ENCODE measurements around the gene SPHK2. TPM values are rescaled to one million over a fixed set of nuclear protein-coding genes. Genes with fewer than 3 reads are reported as not detected.
A peak's percentile ranks its signal among the peaks of the same experiment; 100 is the strongest.
"Not testable (repeated sequence)": the region's sequence is repeated elsewhere in the genome, so short reads cannot be mapped to it uniquely, and the experiment has no call there.

SPHK2 gene
- polyA plus RNA-seq (2012; ENCODE audit: low read depth, missing spikeins): 12.4 TPM

GRCh38 chr19:48618916-48619691, at the start of gene SPHK2, which contains the start of gene RPL18:
TSS of gene SPHK2 (plus strand) at chr19:48619506. CDS start at chr19:48620515, 1,009 bp downstream.
TSS of gene RPL18 (minus strand) at chr19:48619178. CDS start at chr19:48619143, 35 bp downstream.
- peak; percentile 99 for FAIRE-seq
- TF ChIP-seq POU2F2 (IDR thresholded peaks at IDR 0.05; ENCODE audit: low read depth, low read length): peak; percentile 79
- no peak for TF ChIP-seq PAX5 (IDR thresholded peaks at IDR 0.05; ENCODE audit: insufficient read depth, low read length, severe bottlenecking)
- TF ChIP-seq SPI1 (IDR thresholded peaks at IDR 0.05; ENCODE audit: low read depth, low read length): peak; percentile 40
- TF ChIP-seq TAF1 (IDR thresholded peaks at IDR 0.05; ENCODE audit: low read depth, low read length): peak; percentile 96
- TF ChIP-seq POLR2AphosphoS5 (IDR thresholded peaks at IDR 0.05; ENCODE audit: low read depth, low read length): peak; percentile 96
- peak; percentile 98 for TF ChIP-seq POLR2A (IDR thresholded peaks at IDR 0.05; ENCODE audit: low read depth, low read length)
- DNase-seq (ENCODE audit: insufficient read length, low spot score): peak; percentile 97

GRCh38 chr19:48569814-48570213, 49.5 kb upstream of the SPHK2 start:
- no peak for TF ChIP-seq SPI1 (IDR thresholded peaks at IDR 0.05; ENCODE audit: low read depth, low read length)
- no peak for TF ChIP-seq POLR2A (IDR thresholded peaks at IDR 0.05; ENCODE audit: low read depth, low read length)
- TF ChIP-seq POU2F2 (IDR thresholded peaks at IDR 0.05; ENCODE audit: low read depth, low read length): no peak
- no peak for TF ChIP-seq TAF1 (IDR thresholded peaks at IDR 0.05; ENCODE audit: low read depth, low read length)
- no peak for TF ChIP-seq PAX5 (IDR thresholded peaks at IDR 0.05; ENCODE audit: insufficient read depth, low read length, severe bottlenecking)
- no peak for TF ChIP-seq POLR2AphosphoS5 (IDR thresholded peaks at IDR 0.05; ENCODE audit: low read depth, low read length)
- DNase-seq (ENCODE audit: insufficient read length, low spot score) (no peak), FAIRE-seq (no peak)

- no peak for TF ChIP-seq POU2F2 (IDR thresholded peaks at IDR 0.05; ENCODE audit: low read depth, low read length)
- TF ChIP-seq TAF1 (IDR thresholded peaks at IDR 0.05; ENCODE audit: low read depth, low read length): no peak
- no peak for TF ChIP-seq POLR2A (IDR thresholded peaks at IDR 0.05; ENCODE audit: low read depth, low read length)
- TF ChIP-seq SPI1 (IDR thresholded peaks at IDR 0.05; ENCODE audit: low read depth, low read length): no peak
- FAIRE-seq (no peak), DNase-seq (ENCODE audit: insufficient read length, low spot score) (no peak)
Observed at GRCh38 chr19:48571378-48572162, 47.7 kb upstream of the SPHK2 start.

- FAIRE-seq: no peak
- no peak for TF ChIP-seq SPI1 (IDR thresholded peaks at IDR 0.05; ENCODE audit: low read depth, low read length)
- TF ChIP-seq TAF1 (IDR thresholded peaks at IDR 0.05; ENCODE audit: low read depth, low read length): no peak
- no peak for TF ChIP-seq POLR2A (IDR thresholded peaks at IDR 0.05; ENCODE audit: low read depth, low read length)
- TF ChIP-seq POU2F2 (IDR thresholded peaks at IDR 0.05; ENCODE audit: low read depth, low read length): no peak
- TF ChIP-seq PAX5 (IDR thresholded peaks at IDR 0.05; ENCODE audit: insufficient read depth, low read length, severe bottlenecking): no peak
- TF ChIP-seq POLR2AphosphoS5 (IDR thresholded peaks at IDR 0.05; ENCODE audit: low read depth, low read length): no peak
- no peak for DNase-seq (ENCODE audit: insufficient read length, low spot score)
Observed at GRCh38 chr19:48573163-48573505, 46.2 kb upstream of the SPHK2 start.

DNA sequence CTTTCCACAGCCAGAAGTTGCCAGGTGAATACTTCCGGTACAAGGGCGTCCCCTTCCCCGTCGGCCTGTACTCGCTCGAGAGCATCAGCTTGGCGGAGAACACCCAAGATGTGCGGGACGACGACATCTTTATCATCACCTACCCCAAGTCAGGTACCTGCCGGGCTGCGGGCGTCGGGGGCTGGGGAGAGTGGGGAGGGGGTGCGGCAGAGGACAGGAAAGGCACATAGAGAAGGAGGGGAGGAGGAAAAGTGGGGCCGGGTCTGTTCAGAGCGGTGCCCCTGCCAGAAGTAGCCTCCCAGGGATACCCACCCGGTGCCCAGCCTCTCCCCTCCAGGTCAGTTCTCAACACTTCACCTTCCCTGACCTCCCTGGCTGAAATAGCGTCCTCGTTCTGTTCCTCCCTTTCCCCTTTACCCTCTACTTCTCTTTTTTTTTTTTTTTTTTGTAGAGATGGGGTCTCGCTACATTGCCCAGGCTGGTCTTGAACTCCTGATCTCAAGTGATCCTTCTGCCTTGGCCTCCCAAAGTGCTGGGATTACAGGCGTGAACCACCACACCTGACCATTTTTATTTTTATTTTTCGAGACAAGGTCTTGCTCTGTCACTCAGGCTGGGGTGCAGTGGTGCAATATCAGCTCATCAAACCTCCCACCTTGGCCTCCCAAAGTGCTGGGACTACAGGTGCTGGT, 43.2 kb upstream of the SPHK2 start:
- DNase-seq (ENCODE audit: insufficient read length, low spot score) (no peak), FAIRE-seq (no peak)
- no peak for TF ChIP-seq PAX5 (IDR thresholded peaks at IDR 0.05; ENCODE audit: insufficient read depth, low read length, severe bottlenecking)
- TF ChIP-seq POU2F2 (IDR thresholded peaks at IDR 0.05; ENCODE audit: low read depth, low read length): no peak
- no peak for TF ChIP-seq SPI1 (IDR thresholded peaks at IDR 0.05; ENCODE audit: low read depth, low read length)
- no peak for TF ChIP-seq TAF1 (IDR thresholded peaks at IDR 0.05; ENCODE audit: low read depth, low read length)
- no peak for TF ChIP-seq POLR2AphosphoS5 (IDR thresholded peaks at IDR 0.05; ENCODE audit: low read depth, low read length)
- no peak for TF ChIP-seq POLR2A (IDR thresholded peaks at IDR 0.05; ENCODE audit: low read depth, low read length)

DNA sequence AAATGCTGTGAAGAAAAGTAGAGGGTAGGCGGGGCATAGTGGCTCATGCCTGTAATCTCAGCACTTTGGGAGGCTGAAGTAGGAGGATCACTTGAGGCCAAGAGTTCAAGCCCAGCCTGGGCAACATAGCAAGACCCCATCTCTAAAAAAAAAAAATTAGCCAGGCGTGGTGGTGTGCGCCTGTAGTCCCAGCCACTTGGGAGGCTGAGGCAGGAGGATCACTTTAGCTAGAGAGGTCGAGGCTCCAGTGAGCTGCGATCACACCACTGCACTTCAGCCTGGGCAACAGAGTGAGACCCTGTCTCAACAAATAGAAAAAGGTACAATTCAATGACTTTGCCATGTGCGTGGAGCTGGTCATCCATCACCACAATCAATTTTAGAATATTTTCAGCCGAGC, 41.4 kb upstream of the SPHK2 start:
- FAIRE-seq; DNase-seq (ENCODE audit: insufficient read length, low spot score): not testable (repeated sequence)

DNA sequence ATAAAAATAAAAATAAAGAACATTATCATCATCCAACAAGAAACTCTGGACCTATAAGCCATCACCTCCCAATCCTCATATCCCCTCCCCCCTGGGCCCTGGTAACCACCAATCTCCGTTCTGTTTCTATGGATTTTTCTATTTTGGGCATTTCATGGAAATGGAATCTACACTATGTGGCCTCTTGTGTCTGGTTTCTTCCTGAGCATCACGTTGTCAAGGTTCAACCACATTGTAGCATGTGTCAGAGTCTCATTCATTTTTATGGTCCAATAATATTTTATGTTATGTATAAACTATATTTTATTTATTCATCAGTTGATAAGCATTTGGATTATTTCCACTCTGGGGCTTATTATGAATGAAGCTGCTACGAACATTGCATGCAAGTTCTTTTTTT, 40.4 kb upstream of the SPHK2 start:
- FAIRE-seq (no peak), DNase-seq (ENCODE audit: insufficient read length, low spot score) (no peak)
- TF ChIP-seq SPI1 (IDR thresholded peaks at IDR 0.05; ENCODE audit: low read depth, low read length): no peak
- no peak for TF ChIP-seq TAF1 (IDR thresholded peaks at IDR 0.05; ENCODE audit: low read depth, low read length)
- no peak for TF ChIP-seq POU2F2 (IDR thresholded peaks at IDR 0.05; ENCODE audit: low read depth, low read length)
- no peak for TF ChIP-seq POLR2A (IDR thresholded peaks at IDR 0.05; ENCODE audit: low read depth, low read length)
- TF ChIP-seq POLR2AphosphoS5 (IDR thresholded peaks at IDR 0.05; ENCODE audit: low read depth, low read length): no peak
- no peak for TF ChIP-seq PAX5 (IDR thresholded peaks at IDR 0.05; ENCODE audit: insufficient read depth, low read length, severe bottlenecking)

DNA sequence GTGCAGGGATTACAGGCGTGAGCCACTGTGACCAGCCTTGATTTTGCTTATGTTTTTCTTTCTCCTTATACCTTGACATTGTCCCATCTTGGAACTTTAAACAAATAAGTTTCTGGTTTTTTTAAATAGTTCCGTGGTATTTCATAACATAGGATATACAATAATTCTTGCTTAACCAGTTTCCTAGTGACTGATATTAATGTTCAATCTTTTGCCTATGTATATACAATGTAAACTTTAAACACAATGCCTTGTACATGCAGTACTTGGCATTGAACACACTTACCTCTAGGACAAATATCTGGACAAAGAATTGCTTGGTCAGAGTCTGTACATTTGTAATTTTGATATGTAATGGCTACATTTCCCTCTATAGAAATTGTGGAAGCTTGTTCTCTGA, 37.1 kb upstream of the SPHK2 start:
- DNase-seq (ENCODE audit: insufficient read length, low spot score) (no peak), FAIRE-seq (no peak)
- TF ChIP-seq SPI1 (IDR thresholded peaks at IDR 0.05; ENCODE audit: low read depth, low read length): no peak
- TF ChIP-seq POLR2AphosphoS5 (IDR thresholded peaks at IDR 0.05; ENCODE audit: low read depth, low read length): no peak
- no peak for TF ChIP-seq POU2F2 (IDR thresholded peaks at IDR 0.05; ENCODE audit: low read depth, low read length)
- TF ChIP-seq TAF1 (IDR thresholded peaks at IDR 0.05; ENCODE audit: low read depth, low read length): no peak
- TF ChIP-seq PAX5 (IDR thresholded peaks at IDR 0.05; ENCODE audit: insufficient read depth, low read length, severe bottlenecking): no peak
- TF ChIP-seq POLR2A (IDR thresholded peaks at IDR 0.05; ENCODE audit: low read depth, low read length): no peak

DNA sequence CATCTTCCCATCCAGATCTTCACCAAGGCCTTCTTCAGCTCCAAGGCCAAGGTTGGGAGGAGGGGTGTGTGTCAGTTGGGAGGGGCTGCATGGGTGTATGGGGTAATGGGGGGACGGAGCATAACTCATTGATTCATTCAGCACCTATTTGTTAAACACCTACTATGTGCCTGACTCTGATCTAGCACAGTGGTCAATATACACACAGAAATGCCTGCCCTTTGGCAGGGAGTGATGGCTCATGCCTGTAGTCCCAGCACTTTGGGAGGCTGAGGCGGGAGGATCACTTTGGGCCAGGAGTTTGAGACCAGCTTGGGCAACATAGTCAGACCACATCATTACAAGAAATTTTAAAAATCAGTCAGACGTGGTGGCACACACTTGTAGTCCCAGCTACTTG, 31.9 kb upstream of the SPHK2 start:
- FAIRE-seq: no peak
- TF ChIP-seq SPI1 (IDR thresholded peaks at IDR 0.05; ENCODE audit: low read depth, low read length) (no peak), POLR2AphosphoS5 (IDR thresholded peaks at IDR 0.05; ENCODE audit: low read depth, low read length) (no peak), POU2F2 (IDR thresholded peaks at IDR 0.05; ENCODE audit: low read depth, low read length) (no peak), POLR2A (IDR thresholded peaks at IDR 0.05; ENCODE audit: low read depth, low read length) (no peak), TAF1 (IDR thresholded peaks at IDR 0.05; ENCODE audit: low read depth, low read length) (no peak), PAX5 (IDR thresholded peaks at IDR 0.05; ENCODE audit: insufficient read depth, low read length, severe bottlenecking) (no peak)
- no peak for DNase-seq (ENCODE audit: insufficient read length, low spot score)
